ENCODE results near the gene MOGAT2.
"Not testable (repeated sequence)": the region's sequence is repeated elsewhere in the genome, so short reads cannot be mapped to it uniquely, and the experiment has no call there.

MOGAT2 gene

GRCh38 chr11:75719340-75720239 lies 2.0 kb downstream of the MOGAT2 start:
- no peak for DNase-seq (ENCODE audit: low spot score)

GRCh38 chr11:75720639-75721038 lies 3.0 kb downstream of the MOGAT2 start:
- DNase-seq (ENCODE audit: low spot score), result no peak

- DNase-seq (ENCODE audit: low spot score), result no peak
These were observed 4.4 kb downstream of the MOGAT2 start for GRCh38 chr11:75721852-75722668.

GRCh38 chr11:75722669-75723042 lies 5.0 kb downstream of the MOGAT2 start:
- no peak for DNase-seq (ENCODE audit: low spot score)

- no peak for DNase-seq (ENCODE audit: low spot score)
These were observed 8.1 kb downstream of the MOGAT2 start for GRCh38 chr11:75725547-75726320.

- no peak for DNase-seq (ENCODE audit: low spot score)
These were observed 11.4 kb downstream of the MOGAT2 start for GRCh38 chr11:75728992-75729391.

GRCh38 chr11:75731095-75731494 lies 13.5 kb downstream of the MOGAT2 start:
- DNase-seq (ENCODE audit: low spot score), result no peak

GRCh38 chr11:75733071-75733430 lies 15.4 kb downstream of the MOGAT2 start:
- no peak for DNase-seq (ENCODE audit: low spot score)

GRCh38 chr11:75733431-75734107 lies 15.9 kb downstream of the MOGAT2 start:
- no peak for DNase-seq (ENCODE audit: low spot score)

- no peak for DNase-seq (ENCODE audit: low spot score)
These were observed 17.0 kb downstream of the MOGAT2 start for GRCh38 chr11:75734491-75735180.

GRCh38 chr11:75735181-75735845 lies 17.7 kb downstream of the MOGAT2 start:
- DNase-seq (ENCODE audit: low spot score), result no peak

- no peak for DNase-seq (ENCODE audit: low spot score)
These were observed 19.7 kb downstream of the MOGAT2 start for GRCh38 chr11:75737314-75737713.

GRCh38 chr11:75740681-75741080 lies 23.0 kb downstream of the MOGAT2 start:
- no peak for DNase-seq (ENCODE audit: low spot score)

- not testable (repeated sequence) for DNase-seq (ENCODE audit: low spot score)
These were observed 25.5 kb downstream of the MOGAT2 start for GRCh38 chr11:75743159-75743558.

- no peak for DNase-seq (ENCODE audit: low spot score)
These were observed 26.3 kb downstream of the MOGAT2 start for GRCh38 chr11:75743711-75744563.

- DNase-seq (ENCODE audit: low spot score), result no peak
These were observed 28.2 kb downstream of the MOGAT2 start for GRCh38 chr11:75745807-75746206.

- not testable (repeated sequence) for DNase-seq (ENCODE audit: low spot score)
These were observed 31.2 kb downstream of the MOGAT2 start for GRCh38 chr11:75748729-75749273.

GRCh38 chr11:75754933-75755332 lies 37.3 kb downstream of the MOGAT2 start:
- DNase-seq (ENCODE audit: low spot score), result not testable (repeated sequence)

- no peak for DNase-seq (ENCODE audit: low spot score)
These were observed 40.0 kb downstream of the MOGAT2 start for GRCh38 chr11:75757651-75758050.
